GM19099 (cell line): ENCODE measurements around the gene CD4.

ENCODE experiments used
- POLR2A ChIP-seq: IDR thresholded peaks from 3 replicates; pipeline ENCODE4 v1.6.1; 2011; ENCODE audit warnings: low read depth; ENCODE audit not compliant: insufficient read length; ENCODE audit errors: extremely low read depth

Gene CD4

DNA sequence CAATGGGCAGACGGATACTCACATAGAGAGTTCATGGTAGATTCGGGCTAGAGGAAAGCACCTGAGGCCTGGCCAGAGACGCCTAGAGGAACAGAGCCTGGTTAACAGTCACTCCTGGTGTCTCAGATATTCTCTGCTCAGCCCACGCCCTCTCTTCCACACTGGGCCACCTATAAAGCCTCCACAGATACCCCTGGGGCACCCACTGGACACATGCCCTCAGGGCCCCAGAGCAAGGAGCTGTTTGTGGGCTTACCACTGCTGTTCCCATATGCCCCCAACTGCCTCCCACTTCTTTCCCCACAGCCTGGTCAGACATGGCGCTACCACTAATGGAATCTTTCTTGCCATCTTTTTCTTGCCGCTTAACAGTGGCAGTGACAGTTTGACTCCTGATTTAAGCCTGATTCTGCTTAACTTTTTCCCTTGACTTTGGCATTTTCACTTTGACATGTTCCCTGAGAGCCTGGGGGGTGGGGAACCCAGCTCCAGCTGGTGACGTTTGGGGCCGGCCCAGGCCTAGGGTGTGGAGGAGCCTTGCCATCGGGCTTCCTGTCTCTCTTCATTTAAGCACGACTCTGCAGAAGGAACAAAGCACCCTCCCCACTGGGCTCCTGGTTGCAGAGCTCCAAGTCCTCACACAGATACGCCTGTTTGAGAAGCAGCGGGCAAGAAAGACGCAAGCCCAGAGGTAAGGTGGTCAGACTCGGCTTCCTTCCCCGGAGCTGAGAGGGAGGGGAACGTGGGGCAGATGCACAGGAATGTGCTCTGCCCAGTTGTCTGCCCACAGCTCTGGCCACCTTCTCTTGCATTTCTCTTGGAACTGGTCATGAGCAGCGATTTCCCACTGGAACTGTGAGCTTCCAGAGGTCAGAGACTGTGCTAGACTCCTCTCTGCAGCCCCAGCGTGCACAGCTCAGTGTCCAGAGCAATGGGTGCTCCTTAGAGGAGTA, at the start of gene CD4:
CD4 (plus strand) TSS at position 557 of the 953 bp plus-strand sequence. CDS start 10,611 bp downstream, outside the sequence.
- no peak for TF ChIP-seq POLR2A

DNA sequence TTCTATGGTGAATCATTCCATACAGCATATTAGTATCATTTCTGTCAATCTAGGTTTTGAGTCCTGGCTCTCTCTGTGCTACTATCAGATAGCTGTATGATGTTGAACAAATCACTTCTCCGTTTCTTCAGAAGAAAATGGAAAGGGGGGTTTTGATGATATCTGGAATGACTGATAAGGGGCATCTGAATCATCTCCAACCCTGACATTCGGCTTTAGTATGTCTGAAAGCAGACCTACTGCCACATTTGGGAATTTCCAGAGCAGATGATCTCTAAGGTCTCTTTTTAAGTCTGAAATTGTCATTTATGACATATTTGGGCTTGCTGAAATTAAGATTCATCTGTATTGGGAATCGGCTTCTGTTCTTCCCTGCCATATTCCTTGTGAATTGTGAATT, 46.5 kb upstream of the CD4 start:
- TF ChIP-seq POLR2A = no peak

DNA sequence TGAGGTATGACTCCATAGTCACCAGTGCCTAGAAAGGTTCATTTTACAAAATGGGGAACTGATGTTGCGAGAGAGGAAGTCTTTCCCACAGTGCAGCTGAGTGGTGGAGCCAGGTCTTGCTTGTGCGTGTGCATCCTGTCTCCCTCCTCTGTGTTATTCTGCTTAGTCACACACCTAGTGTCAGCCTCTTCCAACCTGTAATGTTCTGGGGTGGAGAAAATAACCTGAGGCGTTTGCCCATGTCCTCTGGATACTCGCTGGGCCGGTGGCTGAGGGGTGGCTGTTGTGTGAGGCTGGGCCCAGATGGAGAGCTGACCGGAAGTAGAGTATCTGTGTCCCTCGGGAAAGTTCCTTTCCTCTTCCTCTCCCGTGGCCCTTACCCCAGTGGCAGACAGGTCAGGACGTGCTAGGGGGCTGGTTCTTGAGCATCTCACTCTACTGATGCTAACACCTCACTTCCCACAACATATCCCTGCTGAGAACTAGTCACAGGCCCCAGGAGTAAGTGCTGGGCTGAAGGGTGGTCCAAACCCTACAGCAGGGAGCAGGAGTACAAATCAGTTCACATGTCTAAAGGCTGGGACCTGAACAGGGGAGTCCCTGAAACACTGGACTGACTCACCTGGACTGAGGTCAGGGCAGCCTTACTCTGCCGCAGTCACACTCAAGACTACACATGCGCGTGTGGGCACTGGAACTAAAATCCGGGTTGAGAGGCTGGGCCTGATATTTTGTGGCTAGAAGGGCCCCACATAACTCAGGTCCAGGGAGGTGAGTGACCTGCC, 43.4 kb upstream of the CD4 start:
- TF ChIP-seq POLR2A = no peak

DNA sequence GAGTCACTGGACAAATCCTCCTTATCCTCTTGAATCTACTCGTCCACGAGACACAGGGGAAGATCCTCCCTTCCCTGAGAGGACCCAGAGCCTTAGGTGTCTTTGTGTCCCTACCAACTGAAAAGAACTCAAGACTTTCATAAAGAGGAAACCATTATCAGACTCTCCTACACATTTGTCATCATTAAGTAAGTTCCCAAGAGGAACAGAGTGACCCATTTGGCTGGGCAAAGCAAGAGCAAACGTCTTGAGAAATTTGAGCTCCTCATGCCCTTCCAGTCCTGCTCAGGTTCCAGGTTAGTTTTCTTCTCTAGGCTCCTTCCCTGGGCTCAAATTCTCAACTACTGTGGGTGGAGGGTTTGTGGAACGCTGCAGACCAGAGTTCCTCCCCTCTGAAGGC, 42.1 kb upstream of the CD4 start:
- TF ChIP-seq POLR2A = no peak

DNA sequence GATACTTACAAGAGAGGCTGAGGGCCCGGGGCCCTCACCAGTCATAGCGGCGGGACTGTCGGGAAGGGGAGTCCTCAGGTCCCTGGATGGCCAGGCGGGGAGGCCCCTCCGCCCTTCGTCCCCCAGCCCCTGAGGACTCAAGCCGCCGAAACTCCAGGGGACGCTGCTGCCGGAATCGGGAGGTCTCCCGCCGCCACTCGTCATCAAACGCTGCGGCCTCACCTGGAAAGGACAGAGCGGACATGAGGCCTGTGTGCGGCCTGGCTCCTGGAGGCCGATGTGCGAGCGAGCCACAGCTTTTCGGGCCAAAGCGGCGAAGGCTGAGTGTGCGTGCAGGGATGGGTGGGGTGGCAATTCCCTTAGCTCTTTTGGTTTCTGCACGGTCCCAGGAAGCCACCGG, 40.6 kb upstream of the CD4 start:
- TF ChIP-seq POLR2A = no peak

DNA sequence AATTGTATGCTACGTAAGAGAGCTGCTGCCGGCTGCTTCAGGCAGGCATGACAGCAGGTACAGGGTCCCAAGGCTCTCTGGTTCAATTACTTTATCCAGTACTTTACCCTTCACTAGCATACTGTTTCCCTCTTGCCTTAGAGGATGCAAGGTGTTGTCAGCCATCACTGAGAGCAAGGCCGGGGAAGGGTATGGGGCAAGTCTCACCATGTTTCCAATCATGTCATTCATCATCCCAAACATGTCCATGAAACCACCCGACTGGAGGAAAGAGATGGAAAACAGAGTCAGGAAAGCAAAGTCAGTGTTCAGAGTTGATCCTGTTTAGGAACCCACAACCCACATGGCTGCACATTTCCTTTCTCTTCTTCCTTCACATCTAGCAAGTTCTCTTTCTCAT, 38.8 kb upstream of the CD4 start:
- TF ChIP-seq POLR2A = no peak

DNA sequence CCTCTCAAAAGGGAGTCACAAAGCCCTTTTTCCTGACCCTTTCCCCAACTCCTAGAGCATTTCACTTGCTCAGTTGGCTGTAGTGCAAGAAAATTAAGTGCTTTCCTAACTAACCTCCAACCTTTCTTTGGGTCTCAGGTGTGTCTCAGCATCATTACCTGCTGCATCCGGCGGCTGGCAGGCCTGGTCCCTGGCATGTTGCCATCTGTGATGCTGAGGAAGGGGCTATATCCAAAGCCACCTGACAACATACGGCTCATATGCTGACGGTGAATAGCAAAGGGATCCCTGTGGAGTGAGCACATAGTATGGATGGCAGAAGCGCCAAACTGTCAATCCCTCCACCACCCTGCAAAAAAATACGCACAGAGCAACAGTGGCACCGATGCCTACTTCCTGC, 37.6 kb upstream of the CD4 start:
- no peak for TF ChIP-seq POLR2A

DNA sequence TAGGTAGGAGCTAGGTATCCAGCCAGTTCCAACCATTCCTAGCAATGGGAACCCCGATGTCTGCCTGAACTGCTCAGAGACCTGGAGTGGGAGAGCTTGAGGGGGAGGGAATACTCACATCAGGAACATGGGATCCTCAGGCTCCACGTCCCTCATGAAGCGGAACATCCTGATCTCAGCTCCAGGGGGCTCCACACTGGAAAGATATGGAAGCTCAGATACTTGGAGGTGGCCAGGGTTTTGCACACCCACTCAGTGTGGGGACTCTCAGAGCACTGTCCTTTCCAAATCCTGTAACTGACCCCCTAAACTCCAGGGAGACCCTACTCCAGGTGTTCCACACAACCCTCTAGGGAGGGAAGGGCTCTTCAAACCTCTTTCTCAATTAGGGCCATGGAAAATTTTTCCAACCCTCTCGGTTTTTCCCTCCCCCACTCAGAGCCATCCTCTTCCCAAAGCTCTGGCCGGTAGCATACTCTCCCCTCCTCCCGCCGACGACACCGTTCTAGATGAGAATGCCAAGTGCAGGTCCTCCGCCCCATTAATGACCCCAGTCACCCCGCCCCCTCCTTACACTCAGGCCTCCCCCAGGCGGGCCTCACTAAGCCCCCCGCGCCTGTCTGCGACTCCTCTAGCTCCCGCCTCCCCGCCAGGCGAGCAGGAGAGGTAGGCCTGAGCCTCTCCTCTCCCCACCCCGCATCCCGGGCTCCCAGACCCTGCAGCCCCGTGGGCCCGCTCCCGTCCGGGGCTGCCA, 37.0 kb upstream of the CD4 start:
- no peak for TF ChIP-seq POLR2A

DNA sequence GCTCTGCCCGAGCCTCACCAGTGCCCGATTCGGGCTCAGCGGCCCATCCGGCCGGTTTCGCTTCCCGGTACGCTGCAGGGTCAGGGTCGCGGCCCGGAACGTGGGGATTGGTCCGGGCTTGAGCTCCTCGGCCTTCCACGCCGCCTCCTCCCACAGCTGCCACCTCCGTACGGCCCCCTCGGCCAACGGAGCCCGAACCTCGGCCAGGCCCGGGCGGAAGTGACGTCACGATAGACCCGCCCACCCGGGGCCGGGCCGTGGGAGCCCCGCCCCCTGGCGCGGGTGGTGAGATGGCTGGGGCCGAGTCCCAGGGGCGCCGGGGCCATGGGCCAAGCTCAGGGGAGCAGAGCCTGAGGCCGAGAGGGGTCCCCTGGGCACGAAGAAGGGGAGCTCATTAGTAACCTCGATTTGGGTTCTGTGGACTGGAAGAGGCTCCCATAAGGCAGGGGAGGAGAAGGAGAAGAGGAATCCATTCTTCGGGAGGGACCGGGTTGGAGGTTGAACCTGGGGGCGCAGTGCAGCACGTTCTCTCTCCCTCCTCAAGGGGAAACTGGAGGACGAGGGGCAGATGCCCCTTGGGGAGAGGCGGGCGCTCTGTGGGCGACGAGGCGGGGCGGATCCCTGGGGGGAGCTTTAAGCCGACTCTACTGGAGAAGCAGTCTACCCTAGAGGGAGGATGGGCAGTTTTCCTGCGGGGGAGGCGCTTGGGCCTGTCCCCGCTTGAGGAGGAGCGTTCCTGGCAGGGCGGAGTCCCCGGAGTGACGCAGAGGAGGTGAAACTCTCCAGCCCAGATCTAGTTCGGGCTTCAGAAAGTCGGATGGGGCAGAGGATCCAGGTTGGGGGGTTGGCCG, 36.2 kb upstream of the CD4 start, which contains the start of gene MLF2:
MLF2 (minus strand) TSS at position 221 of the 851 bp plus-strand sequence. CDS start 807 bp downstream, outside the sequence.
- peak; percentile 91 for TF ChIP-seq POLR2A

DNA sequence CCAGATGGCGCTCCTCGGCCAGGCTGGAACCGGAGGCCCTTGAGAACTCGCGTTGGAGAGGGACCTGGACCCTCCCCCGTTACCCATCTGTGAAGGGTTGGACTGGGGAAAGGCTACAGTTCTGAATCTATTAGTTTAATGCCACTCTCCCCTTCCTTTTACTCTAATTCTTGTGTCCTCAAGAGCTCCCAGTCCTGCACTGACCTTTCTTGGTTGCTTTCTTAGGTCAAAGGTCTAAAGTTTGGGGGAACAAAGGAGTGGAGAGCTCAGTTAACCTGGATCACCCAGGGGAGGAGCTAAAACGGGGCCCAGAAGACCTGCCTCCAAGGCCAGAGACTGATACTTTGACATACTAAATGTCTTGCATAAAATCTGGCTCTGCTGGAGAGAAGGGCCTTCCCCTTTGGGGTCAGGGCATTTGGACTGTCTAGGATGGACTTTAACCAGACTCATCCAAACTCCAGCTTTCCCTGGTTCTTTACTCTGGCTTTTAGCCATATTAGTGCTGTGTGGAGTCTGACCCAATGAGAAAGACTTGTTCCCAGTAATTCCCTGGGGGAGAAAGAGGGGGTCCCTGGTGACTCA, 35.5 kb upstream of the CD4 start:
- TF ChIP-seq POLR2A = no peak

DNA sequence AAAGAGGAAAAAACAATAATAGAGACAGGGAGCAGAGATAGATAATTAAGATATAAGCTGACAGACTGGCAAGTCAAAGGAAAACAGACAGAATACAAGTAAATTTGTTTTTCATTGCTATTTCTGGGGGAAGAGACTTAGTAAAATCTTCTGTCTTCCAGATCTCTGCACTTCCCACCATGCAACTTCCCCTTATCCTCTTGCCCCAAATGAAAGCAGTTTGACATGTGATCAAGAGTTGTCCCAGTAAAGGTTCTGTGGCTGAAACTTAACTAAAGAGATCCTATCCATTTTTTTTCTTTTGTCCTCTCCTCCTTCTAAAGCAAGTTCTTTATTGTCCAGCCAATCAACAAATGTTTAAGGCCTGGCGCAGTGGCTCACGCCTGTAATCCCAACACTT, 34.9 kb upstream of the CD4 start:
- TF ChIP-seq POLR2A = no peak

DNA sequence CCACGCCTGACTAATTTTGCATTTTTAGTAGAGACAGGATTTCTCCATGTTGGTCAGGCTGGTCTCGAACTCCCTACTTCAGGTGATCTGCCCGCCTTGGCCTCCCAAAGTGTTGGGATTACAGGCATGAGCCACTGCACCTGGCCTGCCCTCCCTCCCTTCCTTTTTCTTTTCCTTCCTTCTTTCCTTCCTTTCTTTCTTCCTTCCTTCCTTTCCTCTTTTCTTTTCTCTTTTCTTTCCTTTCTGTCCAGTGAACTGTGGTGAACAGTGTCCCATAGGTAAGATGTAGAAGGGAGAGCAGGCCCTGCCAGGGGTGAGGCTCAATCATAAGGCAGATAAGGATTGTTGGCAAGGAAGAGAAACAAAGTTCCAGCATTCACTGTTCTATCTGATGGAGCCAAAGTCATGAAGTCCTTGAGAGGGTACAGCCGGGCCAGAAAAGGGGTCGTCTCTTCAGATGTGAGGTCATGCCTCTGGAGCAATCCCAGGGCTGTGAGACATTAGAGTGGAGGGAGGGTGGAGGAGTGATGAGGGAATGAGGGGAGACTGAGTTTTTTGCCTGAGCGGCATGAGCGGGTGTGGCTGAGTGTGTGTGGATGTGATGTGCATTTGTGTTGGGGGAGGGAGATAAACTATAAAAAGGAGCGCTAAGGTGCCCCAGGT, 32.2 kb upstream of the CD4 start:
- no peak for TF ChIP-seq POLR2A

DNA sequence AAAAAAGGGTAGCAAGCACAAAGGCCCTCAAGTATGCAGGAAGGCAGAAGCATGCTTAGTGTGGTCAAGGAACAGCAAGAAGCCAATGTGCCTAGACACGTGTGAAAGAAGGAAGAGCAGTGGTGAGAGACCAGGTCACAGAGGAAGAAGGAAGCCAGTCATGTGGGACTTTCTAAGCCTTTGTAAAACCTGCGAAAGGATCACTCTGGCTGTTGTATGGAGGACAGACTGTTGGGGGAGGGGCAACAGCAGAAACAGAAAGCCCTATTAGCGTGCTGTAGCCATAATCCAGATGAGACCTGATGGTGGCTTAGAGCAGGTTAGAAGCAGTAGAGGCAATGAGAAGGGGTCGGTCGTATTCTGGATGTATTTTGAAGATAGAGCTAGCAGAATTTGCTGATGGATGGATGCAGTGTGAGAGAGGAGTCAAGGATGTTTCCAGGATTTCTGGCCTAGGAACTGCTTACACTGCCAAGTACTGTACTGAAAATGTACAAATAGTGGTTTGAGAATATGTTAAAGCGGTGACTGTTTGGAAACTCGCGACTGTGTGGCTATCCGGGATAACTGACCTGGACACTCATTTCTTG, 30.7 kb upstream of the CD4 start:
- no peak for TF ChIP-seq POLR2A
